ENCODE data around the gene ST6GALNAC3.

Gene ST6GALNAC3

GRCh38 chr1:76146184-76146583 is 71.6 kb downstream of the ST6GALNAC3 start:
- no peak for DNase-seq

DNA sequence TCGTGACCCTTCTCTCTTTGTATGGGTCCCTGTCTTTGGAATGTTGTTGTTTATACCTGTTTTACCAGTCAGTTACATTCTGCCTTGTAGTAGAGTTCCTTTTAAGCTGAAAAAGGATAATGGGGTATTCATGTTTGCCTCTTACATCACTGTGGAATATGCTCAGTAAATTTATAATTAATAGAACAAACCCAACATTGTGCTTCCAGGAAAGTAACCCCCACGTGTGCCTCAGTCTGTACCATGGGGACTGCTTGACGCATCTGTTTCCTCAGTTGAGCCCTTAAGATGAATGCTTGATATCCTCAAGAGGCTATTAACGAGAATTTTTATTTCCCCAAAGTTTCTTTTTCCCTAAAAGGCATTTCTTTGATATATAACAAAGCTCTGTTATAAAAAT is 73.4 kb downstream of the ST6GALNAC3 start:
- no peak for DNase-seq

GRCh38 chr1:76148460-76148859 is 73.9 kb downstream of the ST6GALNAC3 start:
- no peak for DNase-seq

DNA sequence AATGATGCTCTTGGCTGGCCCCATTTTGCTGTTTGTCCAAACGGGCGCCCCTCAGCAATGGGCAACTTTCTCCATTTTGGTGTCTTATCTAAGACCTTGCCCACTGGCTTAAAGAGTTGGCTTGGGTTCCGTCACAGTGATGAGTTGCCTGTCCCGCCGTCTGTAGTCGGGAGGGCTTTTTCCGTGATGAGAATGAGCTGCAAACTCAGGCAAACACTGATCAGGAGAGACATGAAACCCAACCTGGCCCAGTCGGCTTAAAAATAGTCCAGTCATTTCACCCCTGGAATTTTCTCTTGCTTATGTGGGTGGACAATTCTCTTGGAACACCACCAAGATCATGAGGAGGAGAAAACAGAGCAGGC is 79.3 kb downstream of the ST6GALNAC3 start:
- no peak for DNase-seq

GRCh38 chr1:76154206-76154956 is 79.8 kb downstream of the ST6GALNAC3 start:
- DNase-seq: peak; percentile 46

GRCh38 chr1:76156987-76157386 is 82.4 kb downstream of the ST6GALNAC3 start:
- no peak for DNase-seq

- no peak for DNase-seq
Measured at GRCh38 chr1:76158126-76158525, 83.6 kb downstream of the ST6GALNAC3 start.

- no peak for DNase-seq
Measured at GRCh38 chr1:76160225-76160624, 85.7 kb downstream of the ST6GALNAC3 start.

- DNase-seq: no peak
Measured at GRCh38 chr1:76161451-76161850, 86.9 kb downstream of the ST6GALNAC3 start.

- no peak for DNase-seq
Measured at GRCh38 chr1:76162254-76162653, 87.7 kb downstream of the ST6GALNAC3 start.

DNA sequence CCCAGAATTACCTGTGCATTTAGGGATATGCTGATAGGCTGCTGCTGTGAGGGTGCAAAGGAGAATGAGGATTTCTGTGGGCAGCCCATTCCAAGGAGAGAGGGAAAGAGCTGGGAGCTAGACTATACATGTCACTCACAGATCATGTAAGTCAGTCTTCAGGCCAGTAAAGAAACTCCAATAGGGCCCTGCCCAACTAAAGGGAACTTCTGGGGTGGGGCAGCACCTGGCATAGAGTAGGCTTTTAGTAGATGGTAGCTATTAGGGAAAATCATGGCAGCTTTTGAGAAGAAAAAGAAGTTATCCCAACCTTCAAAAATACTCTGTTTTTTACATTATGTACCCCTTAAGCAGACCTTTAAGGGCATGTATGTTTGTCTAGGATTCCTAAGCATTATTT is 89.6 kb downstream of the ST6GALNAC3 start:
- DNase-seq: no peak

GRCh38 chr1:76170084-76170483 is 95.5 kb downstream of the ST6GALNAC3 start:
- no peak for DNase-seq

- no peak for DNase-seq
Measured at GRCh38 chr1:76170513-76170912, 96.0 kb downstream of the ST6GALNAC3 start.

- no peak for DNase-seq
Measured at GRCh38 chr1:76176000-76176399, 101.5 kb downstream of the ST6GALNAC3 start.

GRCh38 chr1:76177615-76178014 is 103.1 kb downstream of the ST6GALNAC3 start:
- no peak for DNase-seq

DNA sequence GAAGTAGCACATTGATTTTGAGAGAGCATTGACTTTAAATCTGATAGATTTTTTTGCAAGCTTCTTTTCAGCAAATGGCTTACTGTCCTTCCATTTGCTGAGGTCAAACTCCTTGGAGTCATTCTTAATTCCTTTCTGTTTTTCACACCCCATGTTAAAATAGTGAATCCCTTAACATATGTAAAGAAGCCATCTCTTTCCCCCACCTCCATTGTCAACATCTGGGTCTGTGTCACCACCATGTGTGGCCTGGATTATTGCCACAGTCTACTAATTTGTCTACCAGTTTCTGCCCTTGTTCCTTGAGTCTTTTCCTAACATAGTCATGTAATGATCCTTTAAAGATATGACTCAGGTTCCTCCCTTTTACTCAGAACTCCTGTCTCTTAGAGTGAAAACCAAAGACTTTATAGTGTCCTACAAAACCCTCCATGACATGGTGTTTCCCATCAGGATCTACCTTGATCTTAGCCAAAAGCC is 104.7 kb downstream of the ST6GALNAC3 start:
- DNase-seq: no peak

- no peak for DNase-seq
Measured at GRCh38 chr1:76185207-76185606, 110.7 kb downstream of the ST6GALNAC3 start.

DNA sequence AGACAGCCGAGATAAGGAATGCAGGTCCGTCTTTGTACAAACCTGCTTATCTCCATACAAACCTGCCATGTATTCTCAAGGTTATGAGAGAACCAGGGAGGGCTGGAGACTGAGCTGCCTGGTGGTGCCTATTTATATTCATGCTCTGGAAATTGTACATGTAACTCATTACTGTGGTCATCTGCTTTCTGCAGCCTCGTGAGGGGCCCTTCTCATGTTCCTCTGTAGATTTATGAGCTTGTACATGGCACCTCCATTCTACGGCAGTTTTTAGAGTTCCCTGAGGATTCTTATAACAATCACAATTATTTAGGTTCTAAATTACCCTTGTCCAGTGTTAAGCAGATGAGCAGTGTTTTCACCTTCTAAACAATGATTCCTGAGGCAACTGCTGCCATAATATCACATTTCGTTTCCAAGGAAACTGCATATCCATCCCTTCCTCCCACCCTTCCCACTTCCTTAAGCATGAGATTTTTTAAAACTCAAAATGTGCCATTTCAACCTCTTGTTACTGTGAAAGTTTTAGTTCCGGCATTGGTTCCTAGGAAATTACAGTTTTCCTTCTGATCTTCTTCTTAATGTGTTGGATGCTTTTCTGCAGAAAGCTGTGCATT is 112.1 kb downstream of the ST6GALNAC3 start:
- DNase-seq: no peak

GRCh38 chr1:76187436-76187835 is 112.9 kb downstream of the ST6GALNAC3 start:
- no peak for DNase-seq

GRCh38 chr1:76189310-76189709 is 114.8 kb downstream of the ST6GALNAC3 start:
- no peak for DNase-seq

GRCh38 chr1:76190749-76191424 is 116.3 kb downstream of the ST6GALNAC3 start:
- no peak for DNase-seq

- DNase-seq: no peak
Measured at GRCh38 chr1:76191561-76191960, 117.0 kb downstream of the ST6GALNAC3 start.

DNA sequence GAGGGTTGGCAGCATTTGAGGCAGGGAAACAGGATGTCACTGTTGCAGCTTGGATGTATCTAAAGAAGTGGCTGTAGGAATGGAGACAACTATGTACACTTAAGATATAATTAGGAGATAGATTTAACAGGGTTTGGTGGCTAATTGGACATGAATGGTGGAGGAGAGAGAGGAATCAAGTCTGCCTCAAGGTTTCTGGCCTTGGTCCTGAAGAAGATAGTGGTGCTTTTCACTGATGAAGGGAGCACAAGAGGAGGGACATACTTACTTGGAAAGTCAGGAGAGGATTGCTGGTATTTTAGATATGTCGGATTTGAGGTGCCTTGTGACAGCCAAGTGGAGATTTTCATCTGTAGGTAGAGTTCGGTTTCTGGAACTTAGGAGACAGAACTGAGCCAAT is 123.9 kb downstream of the ST6GALNAC3 start:
- no peak for DNase-seq

DNA sequence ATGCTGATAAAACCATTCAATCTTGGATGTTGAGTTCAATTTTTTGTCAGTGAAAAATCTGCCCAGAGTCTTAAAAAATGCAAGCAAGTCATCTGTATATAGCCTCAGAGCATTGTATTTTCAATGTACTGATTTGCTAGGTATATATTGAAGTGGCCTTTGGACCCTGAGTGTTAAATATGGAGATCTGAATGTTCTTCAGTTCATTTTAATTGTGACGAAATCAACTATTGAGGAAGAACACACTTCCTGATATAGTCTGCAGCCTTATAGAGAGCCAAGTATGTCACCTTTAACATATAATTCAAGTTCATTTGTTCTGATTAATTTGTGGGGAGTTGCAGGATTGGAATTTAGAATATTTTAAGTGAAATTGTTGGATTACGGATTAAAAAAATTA is 128.1 kb downstream of the ST6GALNAC3 start:
- DNase-seq: no peak
